ENCODE results near the gene R3HDM2.
"Not testable (repeated sequence)": the region's sequence is repeated elsewhere in the genome, so short reads cannot be mapped to it uniquely, and the experiment has no call there.

The R3HDM2 gene

GRCh38 chr12:57452937-57453509, 22.2 kb upstream of the R3HDM2 start:
- peak; percentile 33 to 53 for DNase-seq (ENCODE audit: low read depth in 2 of 2)

GRCh38 chr12:57452181-57452936, 21.5 kb upstream of the R3HDM2 start:
- DNase-seq (ENCODE audit: low read depth in 2 of 2): peak; percentile 77

- no peak for DNase-seq (ENCODE audit: low read depth in 2 of 2)
Observed at GRCh38 chr12:57451233-57451778, 20.5 kb upstream of the R3HDM2 start.

- no peak for DNase-seq (ENCODE audit: low read depth in 2 of 2)
Observed at GRCh38 chr12:57450057-57450456, 19.2 kb upstream of the R3HDM2 start.

- no peak for DNase-seq (ENCODE audit: low read depth in 2 of 2)
Observed at GRCh38 chr12:57449375-57449774, 18.5 kb upstream of the R3HDM2 start.

GRCh38 chr12:57448669-57449068, 17.8 kb upstream of the R3HDM2 start:
- DNase-seq (ENCODE audit: low read depth in 2 of 2): no peak

- no peak for DNase-seq (ENCODE audit: low read depth in 2 of 2)
Observed at GRCh38 chr12:57446292-57446960, 15.6 kb upstream of the R3HDM2 start.

GRCh38 chr12:57444744-57445143, 13.9 kb upstream of the R3HDM2 start:
- no peak for DNase-seq (ENCODE audit: low read depth in 2 of 2)

GRCh38 chr12:57444337-57444736, 13.5 kb upstream of the R3HDM2 start:
- DNase-seq (ENCODE audit: low read depth in 2 of 2): not testable (repeated sequence)

- DNase-seq (ENCODE audit: low read depth in 2 of 2): no peak
Observed at GRCh38 chr12:57441846-57442427, 11.1 kb upstream of the R3HDM2 start.

- DNase-seq (ENCODE audit: low read depth in 2 of 2): not testable (repeated sequence)
Observed at GRCh38 chr12:57441393-57441792, 10.6 kb upstream of the R3HDM2 start.

GRCh38 chr12:57439762-57440266, 9.0 kb upstream of the R3HDM2 start:
- DNase-seq (ENCODE audit: low read depth in 2 of 2): no peak

GRCh38 chr12:57438400-57438799, 7.6 kb upstream of the R3HDM2 start:
- no peak for DNase-seq (ENCODE audit: low read depth in 2 of 2)

GRCh38 chr12:57435293-57435692, 4.5 kb upstream of the R3HDM2 start:
- no peak for DNase-seq (ENCODE audit: low read depth in 2 of 2)

GRCh38 chr12:57434517-57435223, 3.8 kb upstream of the R3HDM2 start, which contains the start of gene INHBC:
TSS of gene INHBC (plus strand) at chr12:57434784. CDS start at chr12:57434887, 103 bp downstream.
- DNase-seq (ENCODE audit: low read depth in 2 of 2): no peak

- DNase-seq (ENCODE audit: low read depth in 2 of 2): no peak
Observed at GRCh38 chr12:57433370-57433769, 2.5 kb upstream of the R3HDM2 start.

GRCh38 chr12:57431654-57432188, 878 bp upstream of the R3HDM2 start:
- DNase-seq (ENCODE audit: low read depth in 2 of 2): no peak

GRCh38 chr12:57430112-57430930, 522 bp downstream of the R3HDM2 start:
- no peak for DNase-seq (ENCODE audit: low read depth in 2 of 2)

GRCh38 chr12:57429473-57430111, 1.3 kb downstream of the R3HDM2 start:
- DNase-seq (ENCODE audit: low read depth in 2 of 2): no peak

GRCh38 chr12:57428965-57429364, 1.9 kb downstream of the R3HDM2 start:
- DNase-seq (ENCODE audit: low read depth in 2 of 2): no peak
